ENCODE measurements around the gene KRR1.

The KRR1 gene

DNA sequence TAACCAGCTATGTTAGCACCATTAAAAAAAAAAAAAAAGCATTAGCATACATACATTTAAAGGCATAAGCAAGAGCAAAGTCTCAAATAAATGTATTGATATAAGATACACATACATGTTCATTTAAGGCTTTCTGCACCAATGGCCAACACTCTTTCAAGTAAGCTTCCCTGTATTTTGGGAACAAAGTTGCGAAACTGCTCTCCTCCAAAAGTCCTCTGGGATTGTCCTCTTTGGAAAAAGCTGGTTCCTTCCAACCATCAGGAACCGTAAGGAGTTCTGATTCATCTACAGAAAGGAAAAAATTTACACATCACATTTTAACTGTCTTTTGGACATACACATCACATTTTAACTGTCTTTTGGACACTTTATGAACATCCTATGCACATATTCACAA is 3.2 kb downstream of the KRR1 start:
- Histone ChIP-seq H3K79me2 (ENCODE audit: low read length) (peaks cover 56% of the 10 kb centered on the region), H3K27ac (ENCODE audit: low read length) (no peak overlapping the region), H3K36me3 (replicated peaks; ENCODE audit: low read depth, low read length) (peaks cover 28% of the 10 kb centered on the region), H3K4me3 (ENCODE audit: low read length) (no peak overlapping the region), H3K4me2 (ENCODE audit: low read length) (no peak overlapping the region), H2AFZ (ENCODE audit: low read depth, low read length) (no peak overlapping the region), H3K4me1 (ENCODE audit: low read length) (peaks cover 18% of the 10 kb centered on the region), H3K9me3 (ENCODE audit: insufficient read depth, low read length) (no peaks in the 10 kb centered on the region), H3K9ac (ENCODE audit: low read length) (no peak overlapping the region), H3K27me3 (ENCODE audit: low read depth, low read length) (no peaks in the 10 kb centered on the region), H4K20me1 (ENCODE audit: insufficient read depth, low read length) (no peaks in the 10 kb centered on the region)
- TF ChIP-seq EZH2phosphoT487 (IDR thresholded peaks at IDR 0.05; ENCODE audit: low read depth) = no peak
- TF ChIP-seq, protein P1, sequence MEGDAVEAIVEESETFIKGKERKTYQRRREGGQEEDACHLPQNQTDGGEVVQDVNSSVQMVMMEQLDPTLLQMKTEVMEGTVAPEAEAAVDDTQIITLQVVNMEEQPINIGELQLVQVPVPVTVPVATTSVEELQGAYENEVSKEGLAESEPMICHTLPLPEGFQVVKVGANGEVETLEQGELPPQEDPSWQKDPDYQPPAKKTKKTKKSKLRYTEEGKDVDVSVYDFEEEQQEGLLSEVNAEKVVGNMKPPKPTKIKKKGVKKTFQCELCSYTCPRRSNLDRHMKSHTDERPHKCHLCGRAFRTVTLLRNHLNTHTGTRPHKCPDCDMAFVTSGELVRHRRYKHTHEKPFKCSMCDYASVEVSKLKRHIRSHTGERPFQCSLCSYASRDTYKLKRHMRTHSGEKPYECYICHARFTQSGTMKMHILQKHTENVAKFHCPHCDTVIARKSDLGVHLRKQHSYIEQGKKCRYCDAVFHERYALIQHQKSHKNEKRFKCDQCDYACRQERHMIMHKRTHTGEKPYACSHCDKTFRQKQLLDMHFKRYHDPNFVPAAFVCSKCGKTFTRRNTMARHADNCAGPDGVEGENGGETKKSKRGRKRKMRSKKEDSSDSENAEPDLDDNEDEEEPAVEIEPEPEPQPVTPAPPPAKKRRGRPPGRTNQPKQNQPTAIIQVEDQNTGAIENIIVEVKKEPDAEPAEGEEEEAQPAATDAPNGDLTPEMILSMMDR (IDR thresholded peaks at IDR 0.05; ENCODE audit: low read depth, low read length) = no peak

DNA sequence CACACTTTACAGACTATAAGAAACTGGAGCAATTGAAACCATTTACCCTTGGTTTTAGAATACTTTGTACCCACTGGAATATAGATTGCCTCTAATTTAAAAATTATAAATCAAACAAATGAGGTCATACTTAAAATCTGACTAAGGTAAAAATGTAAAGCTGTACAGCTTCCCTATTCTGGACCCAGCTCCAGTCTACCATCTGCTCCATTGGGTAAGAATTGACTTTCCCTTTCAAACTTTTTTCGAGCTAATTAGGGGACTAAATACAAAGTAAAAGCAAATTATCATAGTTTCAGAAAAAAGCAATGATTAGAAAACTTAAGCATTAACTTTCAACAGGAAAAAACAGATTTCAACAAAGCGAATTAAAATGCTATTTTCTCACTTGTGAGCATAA is 4.3 kb downstream of the KRR1 start:
- no peak for TF ChIP-seq EZH2phosphoT487 (IDR thresholded peaks at IDR 0.05; ENCODE audit: low read depth)
- TF ChIP-seq, protein P1 (IDR thresholded peaks at IDR 0.05; ENCODE audit: low read depth, low read length) = no peak
- Histone ChIP-seq H3K4me3 (ENCODE audit: low read length) (no peak overlapping the region), H3K4me1 (ENCODE audit: low read length) (peaks cover 15% of the 10 kb centered on the region), H3K36me3 (replicated peaks; ENCODE audit: low read depth, low read length) (peaks cover 37% of the 10 kb centered on the region), H3K79me2 (ENCODE audit: low read length) (peaks cover 56% of the 10 kb centered on the region), H2AFZ (ENCODE audit: low read depth, low read length) (no peak overlapping the region), H4K20me1 (ENCODE audit: insufficient read depth, low read length) (no peaks in the 10 kb centered on the region), H3K27ac (ENCODE audit: low read length) (no peak overlapping the region), H3K27me3 (ENCODE audit: low read depth, low read length) (no peaks in the 10 kb centered on the region), H3K9ac (ENCODE audit: low read length) (no peak overlapping the region), H3K9me3 (ENCODE audit: insufficient read depth, low read length) (no peaks in the 10 kb centered on the region), H3K4me2 (ENCODE audit: low read length) (no peak overlapping the region)

DNA sequence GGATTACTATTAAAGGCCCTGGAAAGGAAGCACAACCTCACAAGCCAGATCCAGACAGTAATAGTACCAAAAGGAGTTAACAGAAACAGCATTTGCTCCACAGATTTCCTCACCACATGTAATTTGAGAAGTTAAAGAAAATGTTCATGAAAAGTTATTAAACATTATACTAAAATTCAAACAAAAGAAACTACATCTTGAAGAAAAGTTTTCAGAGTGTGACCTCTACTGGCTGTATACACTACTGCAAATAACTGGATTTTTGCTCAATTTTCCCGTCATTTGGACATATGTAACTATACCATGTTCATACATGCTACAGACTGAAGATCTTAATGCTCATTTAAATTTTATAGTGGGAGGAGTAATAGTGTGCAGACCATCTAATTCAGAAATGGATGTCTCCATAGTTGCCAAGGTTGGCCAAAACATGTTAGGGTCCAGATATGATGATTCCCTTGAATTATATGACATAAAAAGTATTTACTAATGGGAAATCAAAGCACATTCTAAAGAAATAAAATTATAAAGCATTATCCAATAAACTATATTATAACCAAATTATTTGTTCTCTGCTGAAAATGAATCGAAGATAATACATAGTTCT is 5.6 kb downstream of the KRR1 start:
- H3K27ac ChIP-seq (ENCODE audit: low read length) = no peak overlapping the region
- H3K9me3 ChIP-seq (ENCODE audit: insufficient read depth, low read length) = no peaks in the 10 kb centered on the region
- peaks cover 50% of the 10 kb centered on the region for H3K79me2 ChIP-seq (ENCODE audit: low read length)
- peaks cover 11% of the 10 kb centered on the region for H3K4me1 ChIP-seq (ENCODE audit: low read length)
- H3K4me2 ChIP-seq (ENCODE audit: low read length) = no peak overlapping the region
- H3K9ac ChIP-seq (ENCODE audit: low read length) = no peak overlapping the region
- H3K36me3 ChIP-seq (replicated peaks; ENCODE audit: low read depth, low read length) = peaks cover 46% of the 10 kb centered on the region
- TF ChIP-seq, protein P1 (IDR thresholded peaks at IDR 0.05; ENCODE audit: low read depth, low read length) = peak; percentile 78
- no peak for TF ChIP-seq EZH2phosphoT487 (IDR thresholded peaks at IDR 0.05; ENCODE audit: low read depth)
- H4K20me1 ChIP-seq (ENCODE audit: insufficient read depth, low read length) = no peaks in the 10 kb centered on the region
- H3K4me3 ChIP-seq (ENCODE audit: low read length) = no peak overlapping the region
- H2AFZ ChIP-seq (ENCODE audit: low read depth, low read length) = no peak overlapping the region
- H3K27me3 ChIP-seq (ENCODE audit: low read depth, low read length) = no peaks in the 10 kb centered on the region

DNA sequence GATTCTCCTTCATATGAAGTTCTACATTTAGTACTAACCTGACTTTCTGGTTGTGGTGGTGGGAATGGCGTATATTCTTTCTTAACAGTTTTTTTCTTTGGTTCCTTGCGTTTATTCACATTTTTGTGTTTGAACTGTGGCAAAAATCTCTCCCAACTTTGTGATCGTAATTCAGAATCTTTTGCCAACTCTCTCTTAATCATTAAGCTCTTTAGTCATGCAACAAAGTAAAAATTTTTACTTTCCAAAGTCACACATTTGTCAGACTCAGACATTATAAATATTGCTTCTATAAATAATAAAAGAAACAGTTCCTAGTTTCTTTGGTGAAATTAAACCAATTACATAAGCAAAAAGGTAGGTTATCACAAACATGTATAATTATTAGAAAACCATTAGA is 7.5 kb downstream of the KRR1 start:
- peaks cover 56% of the 10 kb centered on the region for H3K36me3 ChIP-seq (replicated peaks; ENCODE audit: low read depth, low read length)
- no peaks in the 10 kb centered on the region for H3K9me3 ChIP-seq (ENCODE audit: insufficient read depth, low read length)
- peaks cover 30% of the 10 kb centered on the region for H3K79me2 ChIP-seq (ENCODE audit: low read length)
- H4K20me1 ChIP-seq (ENCODE audit: insufficient read depth, low read length) = no peaks in the 10 kb centered on the region
- TF ChIP-seq, protein P1 (IDR thresholded peaks at IDR 0.05; ENCODE audit: low read depth, low read length) = no peak
- no peak for TF ChIP-seq EZH2phosphoT487 (IDR thresholded peaks at IDR 0.05; ENCODE audit: low read depth)
- no peaks in the 10 kb centered on the region for H3K27me3 ChIP-seq (ENCODE audit: low read depth, low read length)
- H3K4me3 ChIP-seq (ENCODE audit: low read length) = no peak overlapping the region
- H2AFZ ChIP-seq (ENCODE audit: low read depth, low read length) = no peak overlapping the region
- H3K4me1 ChIP-seq (ENCODE audit: low read length) = no peaks in the 10 kb centered on the region
- H3K9ac ChIP-seq (ENCODE audit: low read length) = no peak overlapping the region
- H3K27ac ChIP-seq (ENCODE audit: low read length) = no peak overlapping the region
- no peak overlapping the region for H3K4me2 ChIP-seq (ENCODE audit: low read length)

All from OCI-LY3 (cell line).